SW480 (cell line): ENCODE data around the gene TSC2.
"Not testable (repeated sequence)": the region's sequence is repeated elsewhere in the genome, so short reads cannot be mapped to it uniquely, and the experiment has no call there.

Experiments
- DNase-seq: peaks from one replicate; pipeline ENCODE4 v3.0.0-alpha.2; 2016; ENCODE audit warnings: low spot score

Gene TSC2

GRCh38 chr16:2122429-2122828 is 74.6 kb downstream of the TSC2 start:
- DNase-seq: no peak

- not testable (repeated sequence) for DNase-seq
These were observed 75.3 kb downstream of the TSC2 start for GRCh38 chr16:2122934-2123683.

GRCh38 chr16:2123706-2124376 is 76.1 kb downstream of the TSC2 start:
- not testable (repeated sequence) for DNase-seq

GRCh38 chr16:2124377-2124693 is 76.5 kb downstream of the TSC2 start:
- not testable (repeated sequence) for DNase-seq

- DNase-seq: not testable (repeated sequence)
These were observed 77.1 kb downstream of the TSC2 start for GRCh38 chr16:2124694-2125444.

GRCh38 chr16:2125609-2126008 is 77.8 kb downstream of the TSC2 start:
- not testable (repeated sequence) for DNase-seq

GRCh38 chr16:2126161-2126743 is 78.5 kb downstream of the TSC2 start:
- not testable (repeated sequence) for DNase-seq

- not testable (repeated sequence) for DNase-seq
These were observed 79.3 kb downstream of the TSC2 start for GRCh38 chr16:2126928-2127556.

- peak; percentile 43 for DNase-seq
These were observed 80.0 kb downstream of the TSC2 start for GRCh38 chr16:2127630-2128280.

- not testable (repeated sequence) for DNase-seq
These were observed 81.5 kb downstream of the TSC2 start for GRCh38 chr16:2129251-2129650.

- DNase-seq: not testable (repeated sequence)
These were observed 82.2 kb downstream of the TSC2 start for GRCh38 chr16:2129890-2130447.

GRCh38 chr16:2133797-2134196 is 86.0 kb downstream of the TSC2 start:
- not testable (repeated sequence) for DNase-seq

- not testable (repeated sequence) for DNase-seq
These were observed 87.3 kb downstream of the TSC2 start for GRCh38 chr16:2135071-2135470.

GRCh38 chr16:2135770-2136490 is 88.1 kb downstream of the TSC2 start, which contains the start of gene PKD1:
Gene PKD1, minus strand, starts transcription at chr16:2135898. Its CDS starts 209 bp downstream, at chr16:2135689.
- peak; percentile 77 for DNase-seq
